ENCODE results near the gene SNX33.
A peak's percentile ranks its signal among the peaks of the same experiment; 100 is the strongest.

The SNX33 gene

DNA sequence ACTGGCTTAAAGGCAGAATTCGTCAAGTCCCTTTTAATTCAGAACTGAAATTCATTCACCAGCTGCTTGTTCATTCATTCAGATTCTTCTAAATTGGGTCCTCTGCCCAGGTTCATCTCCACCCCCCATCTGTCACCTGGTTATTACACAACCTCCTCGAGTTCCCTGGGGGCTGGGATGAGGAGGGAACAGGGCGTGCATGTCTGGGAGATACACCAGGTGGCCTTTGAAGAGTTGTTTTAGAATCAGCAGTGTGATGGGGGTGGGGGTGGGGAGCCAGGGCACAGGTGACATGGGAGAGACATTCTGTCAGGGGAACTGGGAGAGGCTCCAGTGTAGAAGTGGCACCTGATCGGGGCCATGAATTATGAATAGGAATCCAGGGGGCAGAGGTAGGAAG lies 8.2 kb downstream of the SNX33 start:
- H3K9me3 ChIP-seq (ENCODE audit: severe bottlenecking): no peaks in the 10 kb centered on the region
- H3K4me3 ChIP-seq (ENCODE audit: severe bottlenecking): no peak overlapping the region
- TF ChIP-seq, protein P1, sequence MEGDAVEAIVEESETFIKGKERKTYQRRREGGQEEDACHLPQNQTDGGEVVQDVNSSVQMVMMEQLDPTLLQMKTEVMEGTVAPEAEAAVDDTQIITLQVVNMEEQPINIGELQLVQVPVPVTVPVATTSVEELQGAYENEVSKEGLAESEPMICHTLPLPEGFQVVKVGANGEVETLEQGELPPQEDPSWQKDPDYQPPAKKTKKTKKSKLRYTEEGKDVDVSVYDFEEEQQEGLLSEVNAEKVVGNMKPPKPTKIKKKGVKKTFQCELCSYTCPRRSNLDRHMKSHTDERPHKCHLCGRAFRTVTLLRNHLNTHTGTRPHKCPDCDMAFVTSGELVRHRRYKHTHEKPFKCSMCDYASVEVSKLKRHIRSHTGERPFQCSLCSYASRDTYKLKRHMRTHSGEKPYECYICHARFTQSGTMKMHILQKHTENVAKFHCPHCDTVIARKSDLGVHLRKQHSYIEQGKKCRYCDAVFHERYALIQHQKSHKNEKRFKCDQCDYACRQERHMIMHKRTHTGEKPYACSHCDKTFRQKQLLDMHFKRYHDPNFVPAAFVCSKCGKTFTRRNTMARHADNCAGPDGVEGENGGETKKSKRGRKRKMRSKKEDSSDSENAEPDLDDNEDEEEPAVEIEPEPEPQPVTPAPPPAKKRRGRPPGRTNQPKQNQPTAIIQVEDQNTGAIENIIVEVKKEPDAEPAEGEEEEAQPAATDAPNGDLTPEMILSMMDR (IDR thresholded peaks at IDR 0.05; ENCODE audit: poor library complexity, severe bottlenecking): no peak
- no peak overlapping the region for H3K27ac ChIP-seq (ENCODE audit: poor library complexity, severe bottlenecking)
- H3K27me3 ChIP-seq (ENCODE audit: insufficient read depth, poor library complexity, severe bottlenecking): no peaks in the 10 kb centered on the region
- no peak for ATAC-seq (ENCODE audit: low read depth)
- H3K36me3 ChIP-seq (ENCODE audit: low read depth): peaks cover 71% of the 10 kb centered on the region
- no peak for DNase-seq (ENCODE audit: low spot score)
- peaks cover 19% of the 10 kb centered on the region for H3K4me1 ChIP-seq (ENCODE audit: insufficient read depth, poor library complexity, severe bottlenecking)

DNA sequence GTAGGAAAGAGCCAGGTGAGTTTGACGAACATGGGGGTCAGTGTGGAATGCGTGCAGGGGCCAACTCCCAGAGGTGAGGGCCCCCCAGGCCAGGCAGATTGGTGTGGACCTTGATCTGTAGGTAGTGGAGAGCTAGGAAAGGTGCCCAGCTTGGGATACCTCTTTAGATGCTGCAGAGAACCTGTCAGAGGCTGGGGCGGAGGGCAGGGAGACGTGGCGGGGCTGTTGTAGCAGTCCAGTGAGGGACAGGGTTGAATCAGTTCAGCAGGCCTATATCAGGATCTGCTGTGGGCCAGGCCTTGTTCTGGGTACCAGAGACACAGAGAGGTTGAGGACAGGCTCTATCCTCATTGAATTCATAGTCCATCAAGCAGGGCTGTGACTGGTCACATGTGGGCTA lies 8.6 kb downstream of the SNX33 start:
- ATAC-seq (ENCODE audit: low read depth): no peak
- TF ChIP-seq, protein P1 (IDR thresholded peaks at IDR 0.05; ENCODE audit: poor library complexity, severe bottlenecking): no peak
- Histone ChIP-seq H3K36me3 (ENCODE audit: low read depth) (peaks cover 67% of the 10 kb centered on the region), H3K27me3 (ENCODE audit: insufficient read depth, poor library complexity, severe bottlenecking) (no peaks in the 10 kb centered on the region), H3K4me1 (ENCODE audit: insufficient read depth, poor library complexity, severe bottlenecking) (peaks cover 17% of the 10 kb centered on the region), H3K4me3 (ENCODE audit: severe bottlenecking) (no peak overlapping the region), H3K9me3 (ENCODE audit: severe bottlenecking) (no peaks in the 10 kb centered on the region), H3K27ac (ENCODE audit: poor library complexity, severe bottlenecking) (no peak overlapping the region)
- no peak for DNase-seq (ENCODE audit: low spot score)

DNA sequence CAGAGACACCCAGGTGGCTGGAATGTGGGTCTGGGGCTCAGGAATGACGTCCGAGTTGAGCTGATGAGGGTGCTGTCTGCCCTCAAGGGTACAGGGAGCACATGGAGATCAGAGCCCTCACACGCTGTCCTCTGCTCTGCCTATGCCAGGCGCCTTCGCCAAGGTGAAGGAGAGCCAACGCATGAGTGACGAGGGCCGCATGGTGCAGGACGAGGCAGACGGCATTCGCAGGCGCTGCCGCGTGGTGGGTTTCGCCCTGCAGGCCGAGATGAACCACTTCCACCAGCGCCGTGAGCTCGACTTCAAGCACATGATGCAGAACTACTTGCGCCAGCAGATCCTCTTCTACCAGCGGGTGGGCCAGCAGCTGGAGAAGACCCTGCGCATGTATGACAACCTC lies 9.1 kb downstream of the SNX33 start:
- no peaks in the 10 kb centered on the region for H3K9me3 ChIP-seq (ENCODE audit: severe bottlenecking)
- no peak overlapping the region for H3K4me3 ChIP-seq (ENCODE audit: severe bottlenecking)
- H3K27ac ChIP-seq (ENCODE audit: poor library complexity, severe bottlenecking): no peak overlapping the region
- TF ChIP-seq, protein P1 (IDR thresholded peaks at IDR 0.05; ENCODE audit: poor library complexity, severe bottlenecking): no peak
- ATAC-seq (ENCODE audit: low read depth) (no peak), DNase-seq (ENCODE audit: low spot score) (no peak)
- H3K27me3 ChIP-seq (ENCODE audit: insufficient read depth, poor library complexity, severe bottlenecking): no peaks in the 10 kb centered on the region
- H3K4me1 ChIP-seq (ENCODE audit: insufficient read depth, poor library complexity, severe bottlenecking): peaks cover 17% of the 10 kb centered on the region
- H3K36me3 ChIP-seq (ENCODE audit: low read depth): peaks cover 65% of the 10 kb centered on the region

DNA sequence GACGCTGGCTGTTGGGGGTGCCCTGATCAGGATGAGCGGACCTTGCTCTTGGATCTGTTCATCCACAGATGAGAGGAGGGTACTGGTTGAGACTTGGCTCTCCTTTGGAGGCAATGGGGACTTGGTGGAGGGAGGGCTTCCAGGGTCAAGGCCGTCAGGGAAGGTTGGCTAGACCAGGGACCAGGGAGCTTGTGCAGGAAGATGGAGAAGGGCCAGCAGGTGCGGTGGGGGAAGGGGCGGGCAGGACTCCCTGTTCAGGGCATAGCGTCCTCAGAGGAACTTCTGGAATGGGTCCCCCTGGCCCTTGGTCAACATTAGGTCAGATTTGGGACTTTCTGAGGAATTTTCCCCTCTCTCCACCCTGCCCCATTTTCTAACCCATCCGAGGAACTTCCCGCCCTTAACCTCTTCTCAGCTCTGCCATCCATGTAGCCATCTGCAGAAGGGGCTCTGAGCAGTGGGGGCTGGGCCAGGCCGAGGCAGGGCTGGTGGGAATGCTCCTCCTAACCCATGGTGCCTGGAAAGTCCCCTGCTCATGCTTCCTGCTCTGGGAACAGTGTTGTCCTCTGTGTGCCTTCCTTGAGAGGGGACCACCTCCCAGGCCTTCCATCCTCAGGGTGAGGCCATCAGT lies 11.5 kb downstream of the SNX33 start:
- no peak overlapping the region for H3K4me3 ChIP-seq (ENCODE audit: severe bottlenecking)
- no peaks in the 10 kb centered on the region for H3K27me3 ChIP-seq (ENCODE audit: insufficient read depth, poor library complexity, severe bottlenecking)
- peaks cover 47% of the 10 kb centered on the region for H3K36me3 ChIP-seq (ENCODE audit: low read depth)
- TF ChIP-seq, protein P1 (IDR thresholded peaks at IDR 0.05; ENCODE audit: poor library complexity, severe bottlenecking): no peak
- ATAC-seq (ENCODE audit: low read depth) (no peak), DNase-seq (ENCODE audit: low spot score) (peak; percentile 75)
- H3K4me1 ChIP-seq (ENCODE audit: insufficient read depth, poor library complexity, severe bottlenecking): peaks cover 27% of the 10 kb centered on the region
- H3K9me3 ChIP-seq (ENCODE audit: severe bottlenecking): no peaks in the 10 kb centered on the region
- H3K27ac ChIP-seq (ENCODE audit: poor library complexity, severe bottlenecking): peak overlapping the region; percentile 97

DNA sequence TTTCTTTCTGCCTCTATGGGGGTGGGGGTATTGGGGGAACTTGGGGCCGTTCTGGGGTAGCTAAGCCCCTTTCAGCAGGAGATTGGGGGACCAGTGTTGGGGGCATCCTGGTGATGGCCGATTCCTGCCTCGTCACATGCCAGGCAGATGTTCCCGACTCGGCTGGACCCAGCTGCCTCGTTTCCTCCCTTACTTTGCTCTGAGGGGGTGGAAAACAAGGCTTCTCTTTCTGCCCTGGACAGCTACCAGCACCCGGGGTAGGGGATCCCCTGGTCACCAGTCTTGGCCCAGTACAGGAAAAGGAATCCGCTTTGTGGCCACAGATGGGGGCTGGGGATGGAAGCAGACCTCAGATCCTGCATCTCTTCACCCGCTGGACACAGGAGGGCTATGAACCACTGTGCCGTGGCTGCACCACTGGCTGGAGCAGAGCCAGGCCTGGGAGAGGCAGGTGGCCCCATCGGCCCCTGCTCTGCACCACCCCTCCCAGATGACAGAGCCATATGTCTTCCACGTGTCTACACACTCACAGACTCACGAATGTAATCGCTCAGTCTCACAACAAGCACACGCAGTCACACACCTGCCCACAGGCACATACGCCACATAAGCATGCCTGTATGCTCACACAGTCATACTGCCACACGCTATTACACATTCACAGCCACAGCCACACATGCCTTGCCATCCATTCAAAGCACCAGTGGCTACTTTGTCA lies 12.4 kb downstream of the SNX33 start:
- no peak for DNase-seq (ENCODE audit: low spot score)
- Histone ChIP-seq H3K4me1 (ENCODE audit: insufficient read depth, poor library complexity, severe bottlenecking) (peaks cover 30% of the 10 kb centered on the region), H3K9me3 (ENCODE audit: severe bottlenecking) (no peaks in the 10 kb centered on the region), H3K27ac (ENCODE audit: poor library complexity, severe bottlenecking) (peak overlapping the region; percentile 97), H3K4me3 (ENCODE audit: severe bottlenecking) (no peak overlapping the region), H3K27me3 (ENCODE audit: insufficient read depth, poor library complexity, severe bottlenecking) (no peaks in the 10 kb centered on the region), H3K36me3 (ENCODE audit: low read depth) (peaks cover 39% of the 10 kb centered on the region)
- TF ChIP-seq, protein P1 (IDR thresholded peaks at IDR 0.05; ENCODE audit: poor library complexity, severe bottlenecking): no peak
- ATAC-seq (ENCODE audit: low read depth): no peak
